ENCODE results near the gene NTRK3. TPM values are rescaled to one million over a fixed set of nuclear protein-coding genes. Genes with fewer than 3 reads are reported as not detected.

NTRK3 gene
- total RNA-seq, 1 donor from 2014 or later = 3.5 TPM

DNA sequence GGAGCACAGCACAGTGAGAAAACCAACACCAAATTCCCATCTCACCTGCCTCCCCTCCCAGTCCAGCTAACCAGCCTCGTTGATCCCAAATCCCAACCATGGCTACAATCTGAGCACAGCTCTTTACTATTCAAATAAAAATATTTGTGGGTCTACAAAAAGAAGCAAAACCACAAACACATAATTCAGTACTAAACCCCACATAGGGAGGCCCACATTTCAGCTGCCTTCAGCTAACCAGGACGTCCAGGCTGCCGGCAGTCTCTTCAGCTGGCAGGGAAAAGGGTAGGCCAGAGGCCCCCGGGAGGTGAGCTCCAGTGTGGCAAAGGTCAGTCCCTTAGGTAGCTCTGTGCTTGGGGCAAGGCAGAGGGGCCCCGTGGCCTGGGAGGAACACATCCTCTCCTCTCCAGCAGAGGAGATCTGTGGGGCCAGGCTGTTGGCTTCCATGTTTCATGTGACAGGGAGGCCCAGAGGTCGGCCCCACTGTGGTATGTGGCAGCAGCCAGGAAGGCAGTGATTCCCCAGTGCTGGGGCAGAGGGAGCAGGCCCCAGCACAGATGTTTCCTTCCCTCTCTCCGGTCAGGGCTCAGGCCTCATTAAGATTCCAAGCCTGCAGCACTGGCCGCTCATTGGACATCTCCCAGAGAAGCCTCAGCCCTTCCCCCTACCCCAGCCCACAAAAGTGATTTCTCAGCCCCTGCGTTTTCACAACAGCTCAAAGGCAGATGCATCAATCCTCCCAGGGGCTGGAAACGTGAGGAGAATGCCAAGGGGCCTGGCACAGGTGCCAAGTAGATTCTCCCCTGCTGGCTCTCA, 381.4 kb downstream of the NTRK3 start:
- no peaks in the 10 kb centered on the region for H3K27me3 ChIP-seq (ENCODE audit: low read depth)
- ATAC-seq (peak in 1 of 2 donors; percentile 47), DNase-seq (peak; percentile 42)
- H3K9me3 ChIP-seq = no peaks in the 10 kb centered on the region
- H3K4me3 ChIP-seq = no peak overlapping the region
- no peak overlapping the region for H3K27ac ChIP-seq
- TF ChIP-seq, protein P1, sequence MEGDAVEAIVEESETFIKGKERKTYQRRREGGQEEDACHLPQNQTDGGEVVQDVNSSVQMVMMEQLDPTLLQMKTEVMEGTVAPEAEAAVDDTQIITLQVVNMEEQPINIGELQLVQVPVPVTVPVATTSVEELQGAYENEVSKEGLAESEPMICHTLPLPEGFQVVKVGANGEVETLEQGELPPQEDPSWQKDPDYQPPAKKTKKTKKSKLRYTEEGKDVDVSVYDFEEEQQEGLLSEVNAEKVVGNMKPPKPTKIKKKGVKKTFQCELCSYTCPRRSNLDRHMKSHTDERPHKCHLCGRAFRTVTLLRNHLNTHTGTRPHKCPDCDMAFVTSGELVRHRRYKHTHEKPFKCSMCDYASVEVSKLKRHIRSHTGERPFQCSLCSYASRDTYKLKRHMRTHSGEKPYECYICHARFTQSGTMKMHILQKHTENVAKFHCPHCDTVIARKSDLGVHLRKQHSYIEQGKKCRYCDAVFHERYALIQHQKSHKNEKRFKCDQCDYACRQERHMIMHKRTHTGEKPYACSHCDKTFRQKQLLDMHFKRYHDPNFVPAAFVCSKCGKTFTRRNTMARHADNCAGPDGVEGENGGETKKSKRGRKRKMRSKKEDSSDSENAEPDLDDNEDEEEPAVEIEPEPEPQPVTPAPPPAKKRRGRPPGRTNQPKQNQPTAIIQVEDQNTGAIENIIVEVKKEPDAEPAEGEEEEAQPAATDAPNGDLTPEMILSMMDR (IDR thresholded peaks at IDR 0.05) = no peak
- no peaks in the 10 kb centered on the region for H3K36me3 ChIP-seq
- intact Hi-C loops (cut with DNase I) = no loop called here
- H3K4me1 ChIP-seq = no peaks in the 10 kb centered on the region

DNA sequence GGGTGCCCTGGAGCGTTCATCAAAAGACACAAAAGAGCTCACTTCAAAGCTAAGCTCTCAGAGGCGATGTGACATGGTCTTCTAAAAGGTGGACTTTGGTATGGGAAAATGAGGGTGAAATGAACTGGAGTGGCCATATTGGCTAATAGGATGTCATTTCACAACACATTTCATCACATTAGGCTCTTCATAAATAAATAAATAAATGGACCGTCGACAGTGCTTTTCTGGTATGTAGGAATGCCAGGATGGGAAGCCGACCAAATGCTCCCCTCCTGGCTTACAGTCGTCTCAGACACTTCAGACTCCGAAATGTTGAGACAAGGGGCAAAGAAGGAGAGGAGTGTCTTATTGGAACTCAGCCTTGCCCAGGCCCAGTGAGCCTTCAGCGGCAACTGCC, 383.0 kb downstream of the NTRK3 start:
- Histone ChIP-seq H3K36me3 (no peaks in the 10 kb centered on the region), H3K27ac (no peak overlapping the region), H3K9me3 (no peaks in the 10 kb centered on the region), H3K4me3 (no peak overlapping the region), H3K4me1 (no peaks in the 10 kb centered on the region), H3K27me3 (ENCODE audit: low read depth) (no peaks in the 10 kb centered on the region)
- intact Hi-C loops (cut with DNase I) = no loop called here
- no peak for ATAC-seq
- TF ChIP-seq, protein P1 (IDR thresholded peaks at IDR 0.05) = no peak
- no peak for DNase-seq

DNA sequence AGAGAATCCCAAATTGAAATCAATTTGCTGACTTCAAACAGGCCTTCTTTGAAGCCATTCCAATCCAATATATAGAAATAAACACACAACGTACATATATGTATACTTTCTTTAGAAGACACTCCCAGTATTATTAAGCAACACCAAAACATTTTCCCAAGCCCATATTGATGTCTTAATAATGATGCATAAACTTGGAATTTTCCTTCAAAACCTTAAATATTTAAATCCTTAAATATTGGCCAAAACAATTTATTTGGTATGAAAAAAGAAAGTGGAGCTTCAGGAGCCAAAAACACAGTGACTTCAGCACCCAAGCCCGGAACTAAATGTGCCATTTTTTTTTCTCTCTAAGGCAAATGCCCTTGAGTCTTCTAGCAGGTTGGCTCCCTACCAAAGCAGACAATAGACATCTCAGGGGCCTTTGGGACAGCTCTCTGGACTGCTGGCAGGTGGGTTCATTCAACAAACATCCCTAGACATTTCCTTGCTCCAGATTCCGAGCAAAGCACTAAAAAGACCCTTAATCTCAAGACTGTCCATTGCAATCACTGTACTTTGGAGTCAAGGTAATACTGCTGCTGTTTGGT, 384.7 kb downstream of the NTRK3 start:
- Histone ChIP-seq H3K27me3 (ENCODE audit: low read depth) (no peaks in the 10 kb centered on the region), H3K27ac (no peak overlapping the region), H3K9me3 (no peaks in the 10 kb centered on the region), H3K4me1 (no peaks in the 10 kb centered on the region), H3K36me3 (no peaks in the 10 kb centered on the region), H3K4me3 (no peak overlapping the region)
- intact Hi-C loops (cut with DNase I) = no loop called here
- TF ChIP-seq, protein P1 (IDR thresholded peaks at IDR 0.05) = no peak
- DNase-seq = no peak
- no peak for ATAC-seq

DNA sequence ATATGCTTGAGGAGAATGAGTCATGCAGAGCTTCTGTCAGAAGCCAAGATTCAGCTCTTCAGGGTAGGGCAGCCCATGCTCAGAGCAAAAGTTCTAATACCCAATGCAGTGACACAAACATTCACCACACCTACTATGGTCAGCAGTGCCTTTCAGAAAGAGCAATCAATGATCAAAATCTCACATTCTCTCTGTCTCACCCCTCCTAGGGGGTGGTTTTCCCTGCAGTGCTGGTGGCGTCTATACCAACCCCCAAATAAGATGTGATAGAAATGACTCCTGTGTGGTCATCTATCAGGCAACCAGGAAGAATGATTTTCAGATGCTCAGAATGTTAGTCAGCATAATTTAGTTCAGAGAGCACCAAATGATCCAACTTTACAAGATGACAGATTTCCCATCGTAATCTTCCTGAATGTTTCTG, 385.3 kb downstream of the NTRK3 start:
- no peaks in the 10 kb centered on the region for H3K27me3 ChIP-seq (ENCODE audit: low read depth)
- DNase-seq = no peak
- no peaks in the 10 kb centered on the region for H3K4me1 ChIP-seq
- TF ChIP-seq, protein P1 (IDR thresholded peaks at IDR 0.05) = no peak
- H3K4me3 ChIP-seq = no peak overlapping the region
- H3K9me3 ChIP-seq = no peaks in the 10 kb centered on the region
- ATAC-seq = no peak
- no peaks in the 10 kb centered on the region for H3K36me3 ChIP-seq
- intact Hi-C loops (cut with DNase I) = no loop called here
- H3K27ac ChIP-seq = no peak overlapping the region

DNA sequence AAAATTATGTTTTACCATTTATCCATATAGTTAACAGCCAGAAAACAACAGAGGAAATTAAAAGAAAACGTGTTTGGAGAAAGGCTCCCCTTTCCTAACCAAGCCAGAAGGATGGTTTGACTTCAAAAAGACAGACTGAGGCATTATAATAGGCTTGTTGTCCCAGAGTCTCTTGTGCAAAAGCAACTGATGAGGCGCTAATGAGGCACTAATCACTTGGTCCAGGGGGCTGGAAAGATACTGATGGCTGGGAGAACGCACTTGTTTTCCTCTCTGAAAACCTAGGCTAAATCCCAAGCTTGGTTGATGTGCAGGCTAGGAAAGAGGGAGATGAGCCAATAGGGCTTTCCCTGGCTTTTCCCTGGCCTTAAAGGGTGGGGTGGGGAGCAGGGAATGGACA, 389.6 kb downstream of the NTRK3 start:
- intact Hi-C loops (cut with DNase I) = no loop called here

More for the DNA sequence above, 389.6 kb downstream of the NTRK3 start:
- no peak for ATAC-seq
- Histone ChIP-seq H3K36me3 (no peaks in the 10 kb centered on the region), H3K27ac (no peak overlapping the region), H3K4me3 (no peak overlapping the region), H3K27me3 (ENCODE audit: low read depth) (peaks cover 3% of the 10 kb centered on the region), H3K9me3 (no peaks in the 10 kb centered on the region), H3K4me1 (no peaks in the 10 kb centered on the region)
- TF ChIP-seq, protein P1 (IDR thresholded peaks at IDR 0.05) = no peak
- DNase-seq = no peak

All from lower lobe of right lung (tissue), 2 donors.